Fibroblast of lung (primary cell): Measurements from ENCODE around the gene OR5H14.

Experiments used
- EZH2 ChIP-seq: IDR thresholded peaks from 2 replicates; pipeline ENCODE4 v1.5.1; 2012; ENCODE audit warnings: low read length, control low read depth, mild to moderate bottlenecking; ENCODE audit errors: missing control alignments
- TF ChIP-seq, protein P1 (sequence below), 2 donors: IDR thresholded peaks in 1 of 2; conservative IDR thresholded peaks in 1 of 2; 1 replicate in 1 of 2; 2 replicates in 1 of 2; pipeline ENCODE4 v1.5.1; 2011 to 2012; ENCODE audit warnings: low read length in 2 of 2, control low read depth in 1 of 2, inconsistent platforms in 1 of 2, low read depth in 1 of 2, mild to moderate bottlenecking in 1 of 2

GRCh38 chr3:98166396-98166795, 19.1 kb downstream of the OR5H14 start, which contains the start of gene OR5H15:
- TF ChIP-seq, protein P1, sequence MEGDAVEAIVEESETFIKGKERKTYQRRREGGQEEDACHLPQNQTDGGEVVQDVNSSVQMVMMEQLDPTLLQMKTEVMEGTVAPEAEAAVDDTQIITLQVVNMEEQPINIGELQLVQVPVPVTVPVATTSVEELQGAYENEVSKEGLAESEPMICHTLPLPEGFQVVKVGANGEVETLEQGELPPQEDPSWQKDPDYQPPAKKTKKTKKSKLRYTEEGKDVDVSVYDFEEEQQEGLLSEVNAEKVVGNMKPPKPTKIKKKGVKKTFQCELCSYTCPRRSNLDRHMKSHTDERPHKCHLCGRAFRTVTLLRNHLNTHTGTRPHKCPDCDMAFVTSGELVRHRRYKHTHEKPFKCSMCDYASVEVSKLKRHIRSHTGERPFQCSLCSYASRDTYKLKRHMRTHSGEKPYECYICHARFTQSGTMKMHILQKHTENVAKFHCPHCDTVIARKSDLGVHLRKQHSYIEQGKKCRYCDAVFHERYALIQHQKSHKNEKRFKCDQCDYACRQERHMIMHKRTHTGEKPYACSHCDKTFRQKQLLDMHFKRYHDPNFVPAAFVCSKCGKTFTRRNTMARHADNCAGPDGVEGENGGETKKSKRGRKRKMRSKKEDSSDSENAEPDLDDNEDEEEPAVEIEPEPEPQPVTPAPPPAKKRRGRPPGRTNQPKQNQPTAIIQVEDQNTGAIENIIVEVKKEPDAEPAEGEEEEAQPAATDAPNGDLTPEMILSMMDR (conservative IDR thresholded peaks at IDR 0.05 in 1 of 2, IDR thresholded peaks at IDR 0.05 in 1 of 2; ENCODE audit: low read depth in 1 of 2, low read length in 2 of 2): no peak
- TF ChIP-seq EZH2: no peak
